Astrocyte (in vitro differentiated cells and primary cell): ENCODE measurements around the gene TOP3A. TPM values are rescaled to one million over a fixed set of nuclear protein-coding genes. Genes with fewer than 3 reads are reported as not detected.

ENCODE experiments used
- DNase-seq: peaks from one replicate; pipeline ENCODE4 v3.0.0-alpha.2; 2010; ENCODE audit warnings: low read depth
- FAIRE-seq: peaks from 2 replicates; lab custom pipeline; 2011; peaks lifted over from hg19 to GRCh38; lab: Jason Lieb, UNC
- H2AFZ ChIP-seq: 2 replicates; pipeline ENCODE4 v1.6.0; 2012; ENCODE audit warnings: low read depth, low read length, inconsistent platforms
- H3K27ac ChIP-seq: 2 replicates; pipeline ENCODE4 v1.5.1; 2011; ENCODE audit warnings: low read depth, low read length, inconsistent platforms
- H3K27me3 ChIP-seq: 2 replicates; pipeline ENCODE4 v1.6.0; 2011; ENCODE audit warnings: low read length, inconsistent platforms; ENCODE audit not compliant: insufficient read depth
- H3K36me3 ChIP-seq: 2 replicates; pipeline ENCODE4 v1.5.1; 2011; ENCODE audit warnings: low read length, inconsistent platforms; ENCODE audit not compliant: insufficient read depth
- H3K4me1 ChIP-seq: 2 replicates; pipeline ENCODE4 v1.5.1; 2011; ENCODE audit warnings: low read length, inconsistent platforms; ENCODE audit not compliant: insufficient read depth
- H3K4me2 ChIP-seq: 2 replicates; pipeline ENCODE4 v1.6.0; 2012; ENCODE audit warnings: low read length, inconsistent platforms
- H3K4me3 ChIP-seq: 2 replicates; pipeline ENCODE4 v1.5.1; 2011; ENCODE audit warnings: low read depth, mild to moderate bottlenecking, low read length, inconsistent platforms; ENCODE audit not compliant: insufficient read depth
- H3K79me2 ChIP-seq: 2 replicates; pipeline ENCODE4 v1.6.0; 2012; ENCODE audit warnings: mild to moderate bottlenecking, low read length, inconsistent platforms; ENCODE audit not compliant: insufficient read depth
- H3K9ac ChIP-seq: 2 replicates; pipeline ENCODE4 v1.6.0; 2012; ENCODE audit warnings: mild to moderate bottlenecking, low read length, inconsistent platforms
- H3K9me3 ChIP-seq: 2 replicates; pipeline ENCODE4 v1.5.1; 2012; ENCODE audit warnings: low read depth, mild to moderate bottlenecking, low read length, inconsistent platforms; ENCODE audit not compliant: insufficient read depth
- H4K20me1 ChIP-seq: 2 replicates; pipeline ENCODE4 v1.6.0; 2012; ENCODE audit warnings: low read length, inconsistent platforms; ENCODE audit not compliant: insufficient read depth
- H3K27ac Mint-ChIP-seq: one replicate; pipeline ENCODE4 v1.8.0; 2021; ENCODE audit warnings: mild to moderate bottlenecking, mixed read lengths; ENCODE audit not compliant: unreplicated experiment
- H3K27me3 Mint-ChIP-seq: one replicate; pipeline ENCODE4 v1.8.0; 2021; ENCODE audit warnings: low read depth, mixed read lengths; ENCODE audit not compliant: unreplicated experiment
- H3K36me3 Mint-ChIP-seq: one replicate; pipeline ENCODE4 v1.8.0; 2021; ENCODE audit warnings: low read depth, mixed read lengths; ENCODE audit not compliant: unreplicated experiment
- H3K4me1 Mint-ChIP-seq: one replicate; pipeline ENCODE4 v1.8.0; 2021; ENCODE audit warnings: low read depth, mixed read lengths; ENCODE audit not compliant: unreplicated experiment
- H3K4me3 Mint-ChIP-seq: one replicate; pipeline ENCODE4 v1.8.0; 2021; ENCODE audit warnings: mild to moderate bottlenecking, moderate library complexity, mixed read lengths; ENCODE audit not compliant: unreplicated experiment
- H3K9me3 Mint-ChIP-seq: one replicate; pipeline ENCODE4 v1.8.0; 2021; ENCODE audit warnings: mild to moderate bottlenecking, mixed read lengths; ENCODE audit not compliant: unreplicated experiment
- EZH2 ChIP-seq: IDR thresholded peaks from 2 replicates; pipeline ENCODE4 v1.6.1; 2012; ENCODE audit warnings: mild to moderate bottlenecking, low read length, inconsistent platforms; ENCODE audit not compliant: insufficient read depth
- total RNA-seq: library from RNA; stranded (reverse); gene quantifications from 2 replicates; pipeline ENCODE4 v1.2.1, GENCODE V29; 2021
- TF ChIP-seq, protein P1 (sequence below): IDR thresholded peaks from 2 replicates; pipeline ENCODE4 v1.5.1; 2011; ENCODE audit warnings: low read depth, mild to moderate bottlenecking, inconsistent platforms, low read length, moderate library complexity; ENCODE audit not compliant: insufficient read depth

TOP3A gene
- total RNA-seq, 1 donor from 2014 or later: 31.0 TPM

DNA sequence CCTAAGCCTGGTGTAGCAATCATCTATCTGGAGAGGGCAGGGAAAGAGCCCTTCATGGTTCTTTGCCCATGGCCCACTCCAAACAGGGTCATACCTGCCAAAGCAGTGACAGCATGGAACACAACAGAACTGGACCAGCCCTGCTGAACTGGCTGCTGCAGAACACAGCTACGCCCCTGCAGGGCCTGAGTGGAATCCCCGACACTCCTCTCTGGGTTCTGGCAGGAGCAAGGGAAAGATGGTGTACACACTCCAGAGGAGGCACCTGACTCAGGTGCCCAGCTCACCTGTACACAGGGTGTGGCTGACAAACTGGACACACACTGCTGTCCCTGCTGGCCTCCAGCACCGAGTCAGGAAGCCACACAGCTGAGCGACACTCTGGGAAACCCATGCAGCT is 34.5 kb downstream of the TOP3A start:
- Mint-ChIP-seq H3K27me3 (no peaks in the 10 kb centered on the region), H3K4me1 (peaks cover 4% of the 10 kb centered on the region), H3K36me3 (peaks cover 30% of the 10 kb centered on the region), H3K4me3 (no peak overlapping the region), H3K9me3 (no peaks in the 10 kb centered on the region), H3K27ac (no peak overlapping the region)
- Histone ChIP-seq H3K79me2 (peaks cover 4% of the 10 kb centered on the region), H2AFZ (no peak overlapping the region), H4K20me1 (peaks cover 27% of the 10 kb centered on the region), H3K4me3 (no peak overlapping the region), H3K4me1 (peaks cover 3% of the 10 kb centered on the region), H3K9me3 (no peaks in the 10 kb centered on the region), H3K4me2 (no peak overlapping the region), H3K36me3 (peaks cover 54% of the 10 kb centered on the region), H3K27ac (no peak overlapping the region), H3K27me3 (no peaks in the 10 kb centered on the region), H3K9ac (no peak overlapping the region)
- DNase-seq: no peak
- TF ChIP-seq, protein P1, sequence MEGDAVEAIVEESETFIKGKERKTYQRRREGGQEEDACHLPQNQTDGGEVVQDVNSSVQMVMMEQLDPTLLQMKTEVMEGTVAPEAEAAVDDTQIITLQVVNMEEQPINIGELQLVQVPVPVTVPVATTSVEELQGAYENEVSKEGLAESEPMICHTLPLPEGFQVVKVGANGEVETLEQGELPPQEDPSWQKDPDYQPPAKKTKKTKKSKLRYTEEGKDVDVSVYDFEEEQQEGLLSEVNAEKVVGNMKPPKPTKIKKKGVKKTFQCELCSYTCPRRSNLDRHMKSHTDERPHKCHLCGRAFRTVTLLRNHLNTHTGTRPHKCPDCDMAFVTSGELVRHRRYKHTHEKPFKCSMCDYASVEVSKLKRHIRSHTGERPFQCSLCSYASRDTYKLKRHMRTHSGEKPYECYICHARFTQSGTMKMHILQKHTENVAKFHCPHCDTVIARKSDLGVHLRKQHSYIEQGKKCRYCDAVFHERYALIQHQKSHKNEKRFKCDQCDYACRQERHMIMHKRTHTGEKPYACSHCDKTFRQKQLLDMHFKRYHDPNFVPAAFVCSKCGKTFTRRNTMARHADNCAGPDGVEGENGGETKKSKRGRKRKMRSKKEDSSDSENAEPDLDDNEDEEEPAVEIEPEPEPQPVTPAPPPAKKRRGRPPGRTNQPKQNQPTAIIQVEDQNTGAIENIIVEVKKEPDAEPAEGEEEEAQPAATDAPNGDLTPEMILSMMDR: no peak
- no peak for TF ChIP-seq EZH2
- no peak for FAIRE-seq

DNA sequence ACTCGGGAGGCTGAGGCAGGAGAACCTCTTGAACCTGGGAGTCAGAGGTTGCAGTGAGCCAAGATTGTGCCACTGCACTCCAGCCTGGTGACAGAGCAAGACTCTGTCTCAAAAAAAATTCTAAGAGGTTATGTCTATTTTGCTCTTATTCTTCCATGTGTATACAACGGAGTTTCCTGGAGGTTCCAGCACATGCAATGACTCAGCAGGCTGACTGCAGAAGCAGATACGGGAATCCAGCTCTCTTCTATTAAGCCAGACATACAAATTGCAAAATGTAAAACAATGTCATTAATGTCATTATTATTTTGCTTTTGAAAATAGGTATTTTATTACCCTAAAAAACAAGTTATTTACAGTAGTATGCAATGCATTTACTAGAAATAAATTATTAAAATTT is 35.9 kb downstream of the TOP3A start:
- no peak overlapping the region for H3K27ac ChIP-seq
- H3K4me3 ChIP-seq: no peak overlapping the region
- FAIRE-seq (no peak), DNase-seq (peak; percentile 37)
- H3K9me3 Mint-ChIP-seq: no peaks in the 10 kb centered on the region
- no peaks in the 10 kb centered on the region for H3K9me3 ChIP-seq
- H3K4me3 Mint-ChIP-seq: no peak overlapping the region
- H3K27me3 Mint-ChIP-seq: no peaks in the 10 kb centered on the region
- H3K36me3 Mint-ChIP-seq: peaks cover 24% of the 10 kb centered on the region
- peaks cover 3% of the 10 kb centered on the region for H3K4me1 ChIP-seq
- no peak overlapping the region for H3K27ac Mint-ChIP-seq
- H2AFZ ChIP-seq: no peak overlapping the region
- no peak overlapping the region for H3K9ac ChIP-seq
- peaks cover 55% of the 10 kb centered on the region for H3K36me3 ChIP-seq
- H4K20me1 ChIP-seq: peaks cover 30% of the 10 kb centered on the region
- peaks cover 4% of the 10 kb centered on the region for H3K79me2 ChIP-seq
- peaks cover 4% of the 10 kb centered on the region for H3K4me1 Mint-ChIP-seq
- TF ChIP-seq EZH2: no peak
- no peak overlapping the region for H3K4me2 ChIP-seq
- no peaks in the 10 kb centered on the region for H3K27me3 ChIP-seq

DNA sequence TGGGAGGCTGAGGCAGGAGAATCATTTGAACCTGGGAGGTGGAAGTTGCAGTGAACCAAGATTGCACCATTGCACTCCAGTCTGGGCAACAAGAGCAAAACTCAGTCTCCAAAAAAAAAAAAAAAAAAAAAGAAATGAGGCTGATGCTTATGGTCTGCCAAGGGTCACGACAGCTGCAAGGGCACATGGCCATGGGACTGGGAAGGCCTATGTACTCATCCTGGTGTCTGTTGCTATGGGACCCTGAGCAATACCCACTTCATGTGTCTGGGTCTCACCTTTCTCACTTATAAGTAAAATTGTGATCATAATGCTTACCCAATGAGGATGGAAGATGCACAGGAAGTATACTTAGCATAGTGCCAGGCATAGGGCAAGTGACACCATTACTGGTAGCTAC is 37.7 kb downstream of the TOP3A start:
- H3K27ac ChIP-seq: no peak overlapping the region
- Mint-ChIP-seq H3K9me3 (no peaks in the 10 kb centered on the region), H3K27me3 (no peaks in the 10 kb centered on the region), H3K36me3 (peaks cover 20% of the 10 kb centered on the region), H3K27ac (no peak overlapping the region), H3K4me1 (peaks cover 4% of the 10 kb centered on the region), H3K4me3 (no peak overlapping the region)
- no peaks in the 10 kb centered on the region for H3K27me3 ChIP-seq
- no peak overlapping the region for H3K4me3 ChIP-seq
- TF ChIP-seq EZH2: no peak
- TF ChIP-seq, protein P1: no peak
- H3K9me3 ChIP-seq: no peaks in the 10 kb centered on the region
- peaks cover 4% of the 10 kb centered on the region for H3K79me2 ChIP-seq
- no peak for FAIRE-seq
- no peak overlapping the region for H3K9ac ChIP-seq
- H3K36me3 ChIP-seq: peaks cover 52% of the 10 kb centered on the region
- H3K4me2 ChIP-seq: no peak overlapping the region
- H2AFZ ChIP-seq: no peak overlapping the region
- H4K20me1 ChIP-seq: peaks cover 22% of the 10 kb centered on the region
- H3K4me1 ChIP-seq: peaks cover 3% of the 10 kb centered on the region
- DNase-seq: no peak
